AG09309 (cell line): ENCODE data around the gene NDUFS6.

ENCODE experiments used
- DNase-seq: peaks from one replicate; pipeline ENCODE4 v3.0.0-alpha.2; 2010; ENCODE audit warnings: low read depth
- H3K4me3 ChIP-seq: 2 replicates; pipeline ENCODE4 v1.5.1; 2011; ENCODE audit warnings: mild to moderate bottlenecking, low read depth, low read length, moderate library complexity; ENCODE audit not compliant: control insufficient read depth
- CTCF ChIP-seq: IDR thresholded peaks from 2 replicates; pipeline ENCODE4 v1.5.1; 2011; ENCODE audit warnings: mild to moderate bottlenecking, low read depth, low read length, inconsistent platforms; ENCODE audit not compliant: insufficient read depth, control insufficient read depth; ENCODE audit errors: missing control alignments

NDUFS6 gene

GRCh38 chr5:1804001-1804690 lies 2.9 kb downstream of the NDUFS6 start:
- H3K4me3 ChIP-seq, result no peak overlapping the region
- no peak for TF ChIP-seq CTCF
- no peak for DNase-seq

GRCh38 chr5:1805326-1805725 lies 4.1 kb downstream of the NDUFS6 start:
- H3K4me3 ChIP-seq, result no peak overlapping the region
- TF ChIP-seq CTCF, result no peak
- no peak for DNase-seq

- DNase-seq, result no peak
- H3K4me3 ChIP-seq, result no peak overlapping the region
- TF ChIP-seq CTCF, result no peak
Observed at GRCh38 chr5:1805736-1806135, 4.5 kb downstream of the NDUFS6 start.

GRCh38 chr5:1806199-1806598 lies 5.0 kb downstream of the NDUFS6 start:
- H3K4me3 ChIP-seq, result no peak overlapping the region
- no peak for DNase-seq
- TF ChIP-seq CTCF, result no peak

- no peak for DNase-seq
- H3K4me3 ChIP-seq, result no peak overlapping the region
- TF ChIP-seq CTCF, result no peak
Observed at GRCh38 chr5:1806974-1807373, 5.8 kb downstream of the NDUFS6 start.

- DNase-seq, result no peak
- TF ChIP-seq CTCF, result no peak
- no peak overlapping the region for H3K4me3 ChIP-seq
Observed at GRCh38 chr5:1807451-1808185, 6.4 kb downstream of the NDUFS6 start.
